Stimulated activated naive CD8-positive, alpha-beta T cell treated with anti-CD3 and anti-CD28 coated beads, Interleukin-15, Interleukin-2, amounts not matched to agents 100 ng/mL and 50 ng/mL, for 24 hours (primary cell): Measurements from ENCODE around the gene TMEFF2.

Experiments used
- H3K27ac Mint-ChIP-seq: one replicate; pipeline ENCODE4 v1.8.0; 2021; ENCODE audit warnings: mild to moderate bottlenecking, mixed read lengths
- H3K27me3 Mint-ChIP-seq: one replicate; pipeline ENCODE4 v1.8.0; 2021; ENCODE audit warnings: mixed read lengths
- H3K36me3 Mint-ChIP-seq: one replicate; pipeline ENCODE4 v1.8.0; 2021; ENCODE audit warnings: low read depth, mixed read lengths
- H3K4me1 Mint-ChIP-seq: one replicate; pipeline ENCODE4 v1.8.0; 2021; ENCODE audit warnings: low read depth, mixed read lengths
- H3K4me3 Mint-ChIP-seq: one replicate; pipeline ENCODE4 v1.8.0; 2021; ENCODE audit warnings: mild to moderate bottlenecking, mixed read lengths
- H3K9me3 Mint-ChIP-seq: one replicate; pipeline ENCODE4 v1.8.0; 2021; ENCODE audit warnings: mixed read lengths

TMEFF2 gene

DNA sequence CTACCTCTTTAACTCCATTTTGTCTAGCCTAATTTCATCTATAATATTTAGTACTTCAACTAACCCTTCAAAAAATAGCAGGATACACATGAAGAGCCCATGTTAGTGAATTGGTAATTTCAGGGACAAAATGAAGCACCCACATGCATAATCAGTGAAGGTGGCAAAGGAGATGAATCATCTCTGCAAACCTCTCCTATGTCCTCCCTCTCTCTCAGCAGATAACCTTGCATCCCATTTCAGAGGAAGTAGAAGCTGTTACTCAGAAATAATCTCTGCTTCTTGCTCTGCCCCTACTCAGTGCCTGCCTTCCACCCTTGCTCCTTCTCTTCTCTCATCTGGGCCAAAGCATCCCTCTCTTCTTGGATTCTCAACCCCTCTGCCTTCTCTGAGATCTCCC, 287.6 kb downstream of the TMEFF2 start:
- H3K4me1 Mint-ChIP-seq, result peaks cover 26% of the 10 kb centered on the region
- H3K9me3 Mint-ChIP-seq, result no peaks in the 10 kb centered on the region
- no peaks in the 10 kb centered on the region for H3K36me3 Mint-ChIP-seq

DNA sequence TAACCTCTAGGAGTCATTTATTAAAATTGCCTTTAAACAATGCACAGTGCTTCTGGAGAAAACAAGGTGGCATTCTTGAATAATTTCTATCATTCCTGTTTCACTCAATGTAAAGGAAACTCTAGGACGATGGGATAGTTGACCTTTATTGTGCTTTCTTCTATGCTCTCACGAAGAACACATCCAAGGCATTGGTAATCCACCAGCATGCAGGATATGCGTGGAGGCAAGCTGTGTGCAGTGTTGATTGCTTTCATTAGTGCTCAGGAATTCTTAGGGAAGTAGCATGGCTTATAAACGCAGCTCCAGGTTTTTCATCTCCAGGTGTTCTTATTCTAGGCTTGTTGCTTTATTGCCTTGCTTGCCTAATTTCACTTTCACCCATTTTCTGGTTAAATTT, 289.4 kb downstream of the TMEFF2 start:
- no peaks in the 10 kb centered on the region for H3K36me3 Mint-ChIP-seq
- H3K27ac Mint-ChIP-seq, result no peak overlapping the region
- H3K4me3 Mint-ChIP-seq, result no peak overlapping the region
- H3K9me3 Mint-ChIP-seq, result peaks cover 4% of the 10 kb centered on the region
- H3K4me1 Mint-ChIP-seq, result peaks cover 13% of the 10 kb centered on the region
- H3K27me3 Mint-ChIP-seq, result peaks cover 7% of the 10 kb centered on the region

More for the DNA sequence above, 287.6 kb downstream of the TMEFF2 start:
- H3K27me3 Mint-ChIP-seq, result peaks cover 9% of the 10 kb centered on the region
- no peak overlapping the region for H3K4me3 Mint-ChIP-seq
- no peak overlapping the region for H3K27ac Mint-ChIP-seq

DNA sequence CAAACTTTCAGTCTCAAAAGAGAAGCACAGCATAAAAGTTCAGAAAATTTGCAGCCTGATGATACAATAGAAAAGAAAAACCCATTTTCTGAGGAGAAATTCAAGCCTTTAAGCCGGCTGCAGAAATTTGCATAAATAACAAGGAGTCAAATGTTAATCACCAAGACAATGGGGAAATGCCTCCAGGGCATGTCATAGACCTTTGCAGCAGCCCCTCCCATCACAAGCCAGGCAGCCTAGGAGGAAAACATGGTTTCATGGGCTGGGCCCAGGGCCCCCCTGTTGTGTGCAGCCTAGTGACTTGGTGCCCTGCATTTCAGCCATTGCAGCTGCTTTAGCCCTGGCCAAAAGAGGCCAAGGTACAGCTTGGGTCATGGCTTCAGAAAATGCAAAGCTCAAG, 293.7 kb downstream of the TMEFF2 start:
- H3K27me3 Mint-ChIP-seq, result peaks cover 20% of the 10 kb centered on the region

DNA sequence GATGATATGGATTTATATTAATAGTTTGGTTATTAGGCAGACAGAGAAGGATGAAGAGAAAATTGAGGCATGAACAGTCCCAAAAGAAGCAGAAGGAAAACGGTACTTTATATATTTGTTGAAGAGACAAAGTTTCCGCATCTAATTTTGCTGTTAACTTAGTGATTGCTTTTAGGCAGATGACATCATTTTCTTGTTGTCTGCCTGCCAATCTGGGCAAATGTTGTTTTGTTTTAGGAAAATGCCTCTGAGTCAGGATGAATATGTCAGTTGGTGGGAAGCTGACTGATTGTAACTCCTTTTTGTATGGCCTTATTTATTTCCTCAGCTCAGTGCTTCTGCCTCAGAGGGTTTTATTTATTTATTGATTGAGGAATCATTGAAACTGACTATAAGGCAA, 295.3 kb downstream of the TMEFF2 start:
- Mint-ChIP-seq H3K4me3 (no peak overlapping the region), H3K4me1 (peaks cover 3% of the 10 kb centered on the region), H3K27me3 (peaks cover 24% of the 10 kb centered on the region), H3K27ac (no peak overlapping the region), H3K9me3 (peaks cover 6% of the 10 kb centered on the region), H3K36me3 (no peaks in the 10 kb centered on the region)

More for the DNA sequence above, 293.7 kb downstream of the TMEFF2 start:
- Mint-ChIP-seq H3K4me3 (no peak overlapping the region), H3K4me1 (no peaks in the 10 kb centered on the region), H3K27ac (no peak overlapping the region), H3K36me3 (no peaks in the 10 kb centered on the region), H3K9me3 (peaks cover 6% of the 10 kb centered on the region)
